ENCODE data around the gene SMYD3.
"Not testable (repeated sequence)": the region's sequence is repeated elsewhere in the genome, so short reads cannot be mapped to it uniquely, and the experiment has no call there.

SMYD3 gene

DNA sequence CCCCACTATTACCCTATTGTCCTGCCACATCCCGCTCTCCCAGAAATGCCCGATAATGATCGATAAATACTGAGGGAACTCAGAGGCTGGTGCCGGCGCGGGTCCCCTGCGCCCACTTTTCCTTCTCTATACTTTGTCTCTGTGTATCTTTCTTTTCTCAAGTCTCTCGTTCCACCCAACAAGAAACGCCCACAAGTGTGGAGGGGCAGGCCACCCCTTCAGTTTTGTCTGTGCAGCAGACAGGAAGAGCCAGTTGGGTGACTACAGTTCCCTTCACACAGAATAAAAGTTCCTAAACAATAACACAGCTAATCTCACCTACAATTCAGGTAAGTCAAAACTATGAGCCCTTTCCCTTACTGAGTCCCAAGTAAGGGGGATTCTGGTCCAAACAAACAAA lies 423.7 kb downstream of the SMYD3 start:
- DNase-seq, result no peak

- DNase-seq, result no peak
These were observed 425.0 kb downstream of the SMYD3 start for GRCh38 chr1:246081856-246082668.

DNA sequence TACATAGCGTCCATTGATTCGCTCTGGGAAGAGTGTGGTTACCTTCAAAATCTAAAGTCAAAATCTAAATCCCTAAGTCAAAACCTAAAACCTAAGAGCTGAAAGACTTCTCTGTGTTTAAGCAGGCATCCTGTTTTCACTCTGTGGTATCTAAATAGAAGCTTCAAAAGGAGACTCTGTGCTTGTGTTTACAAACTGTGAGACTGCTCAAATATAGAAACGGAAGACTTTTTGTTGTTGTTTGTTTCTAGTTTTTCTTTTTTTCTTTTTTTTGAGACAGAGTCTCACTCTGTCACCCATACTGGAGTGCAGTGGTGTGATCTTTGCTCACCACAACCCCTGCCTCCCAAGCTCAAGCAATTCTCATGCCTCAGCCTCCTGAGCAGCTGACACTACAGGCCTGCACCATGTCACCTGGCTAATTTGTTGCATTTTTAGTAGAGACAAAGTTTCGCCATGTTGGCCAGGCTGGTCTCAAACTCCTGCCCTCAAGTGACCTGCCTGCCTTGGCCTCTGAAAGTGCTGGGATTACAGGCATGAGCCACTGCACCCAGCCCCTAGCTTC lies 425.9 kb downstream of the SMYD3 start:
- DNase-seq, result no peak

DNA sequence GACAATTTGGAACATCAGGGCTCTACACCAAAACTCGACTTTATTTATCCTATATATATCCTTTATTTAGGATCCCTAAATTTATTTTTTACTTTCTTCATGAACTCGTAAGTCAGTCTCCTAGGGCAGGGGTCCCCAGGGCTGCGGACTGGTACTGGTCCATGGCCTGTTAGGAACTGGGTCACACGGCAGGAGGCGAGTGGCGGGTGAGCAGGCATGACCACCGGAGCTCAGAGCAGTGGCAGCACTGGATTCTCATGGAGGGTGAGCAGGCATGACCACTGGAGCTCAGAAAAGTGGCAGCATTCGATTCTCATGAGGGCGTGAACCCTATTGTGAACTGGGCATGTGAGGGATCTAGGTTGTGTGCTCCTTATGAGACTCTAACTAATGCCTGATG lies 427.0 kb downstream of the SMYD3 start:
- no peak for DNase-seq

DNA sequence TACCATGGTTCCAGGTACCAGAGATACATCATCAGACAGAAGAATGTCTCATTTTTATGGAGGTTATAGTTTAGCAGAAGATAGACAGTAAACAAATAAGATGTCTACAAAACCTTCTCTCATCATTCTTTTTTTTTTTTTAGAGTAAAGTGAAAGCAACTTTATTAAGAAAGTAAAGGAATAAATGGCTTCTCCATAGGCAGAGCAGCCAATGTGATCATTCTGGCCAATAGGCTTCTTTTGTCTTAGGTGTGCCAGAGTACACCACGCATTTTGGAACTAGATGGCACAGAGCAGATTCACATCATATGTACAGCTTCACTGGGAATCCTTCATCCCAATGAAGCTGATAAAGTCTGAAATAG lies 428.2 kb downstream of the SMYD3 start:
- DNase-seq, result no peak

DNA sequence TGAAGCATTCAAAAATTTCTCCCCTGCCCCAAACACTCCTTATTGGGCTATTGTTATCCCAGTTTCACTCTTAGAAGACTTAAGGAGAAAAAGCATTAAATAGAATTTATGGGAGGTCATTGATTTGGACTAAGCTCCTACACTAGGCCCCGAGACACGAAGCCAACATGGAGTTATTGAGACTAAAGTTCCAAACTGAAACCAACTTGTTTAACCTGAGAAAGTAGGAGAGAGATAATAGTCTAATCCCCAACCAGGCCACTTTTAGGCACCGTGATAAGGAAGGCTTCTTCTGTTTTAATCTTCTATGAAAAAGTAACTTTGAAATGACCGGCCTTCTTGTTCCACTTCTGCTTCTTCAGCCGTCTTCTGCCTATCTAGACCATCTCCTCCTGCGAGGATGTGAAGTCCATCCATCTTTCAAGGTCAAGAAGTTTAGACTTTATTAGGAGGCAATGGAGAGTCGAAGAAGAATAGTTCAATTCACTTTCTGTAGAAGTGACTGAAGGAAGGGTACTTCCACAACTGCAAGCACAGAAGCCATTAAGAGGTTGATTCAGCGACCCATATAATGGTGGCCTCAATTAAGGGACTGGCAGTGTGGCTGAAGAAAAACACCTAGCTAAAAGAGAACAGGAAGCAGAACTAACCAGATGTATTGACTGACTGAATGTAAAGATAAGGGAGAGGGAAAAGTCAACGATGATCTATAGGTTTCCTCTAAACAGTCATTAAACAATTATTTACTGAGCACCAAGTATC lies 428.8 kb downstream of the SMYD3 start:
- DNase-seq, result no peak

DNA sequence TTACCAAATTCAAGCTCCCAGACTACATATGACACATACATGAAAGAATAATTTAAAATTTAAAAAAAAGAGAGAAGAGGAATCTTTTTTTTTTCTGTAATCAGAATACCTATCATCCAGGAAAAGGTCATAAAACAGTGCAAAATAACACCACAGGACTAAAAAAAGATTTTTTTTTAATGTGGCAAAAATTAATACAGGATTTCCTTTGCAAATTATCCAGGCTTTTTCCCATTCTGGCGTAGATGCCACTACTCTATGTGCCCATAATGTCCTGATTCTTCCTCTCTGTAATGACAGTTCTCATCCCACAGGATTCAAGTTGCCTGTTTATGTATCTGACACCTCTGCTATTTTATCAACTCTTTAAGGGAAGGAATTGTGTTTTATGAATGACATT lies 429.6 kb downstream of the SMYD3 start:
- no peak for DNase-seq

DNA sequence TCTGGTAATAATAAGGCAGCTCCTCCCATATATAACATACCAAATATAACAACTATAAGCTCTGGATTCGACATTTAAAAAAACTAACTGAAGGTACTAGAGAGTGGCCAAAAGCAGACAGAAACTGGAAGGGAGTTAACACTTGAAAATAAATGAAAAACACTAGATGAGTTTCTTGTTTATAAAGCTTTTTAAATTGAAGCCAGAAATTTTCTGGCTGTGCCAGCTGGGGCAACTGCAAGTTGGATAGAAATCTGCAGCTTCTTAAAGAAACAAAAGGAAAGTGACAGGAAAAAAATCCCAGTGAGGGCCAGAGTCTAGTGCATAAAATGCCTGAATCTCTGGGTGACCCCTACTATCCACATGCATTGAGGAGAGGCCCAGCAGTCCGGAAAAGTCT lies 432.7 kb downstream of the SMYD3 start:
- DNase-seq, result no peak

GRCh38 chr1:246072456-246072955 lies 434.6 kb downstream of the SMYD3 start:
- no peak for DNase-seq

GRCh38 chr1:246071981-246072380 lies 435.1 kb downstream of the SMYD3 start:
- DNase-seq, result not testable (repeated sequence)

DNA sequence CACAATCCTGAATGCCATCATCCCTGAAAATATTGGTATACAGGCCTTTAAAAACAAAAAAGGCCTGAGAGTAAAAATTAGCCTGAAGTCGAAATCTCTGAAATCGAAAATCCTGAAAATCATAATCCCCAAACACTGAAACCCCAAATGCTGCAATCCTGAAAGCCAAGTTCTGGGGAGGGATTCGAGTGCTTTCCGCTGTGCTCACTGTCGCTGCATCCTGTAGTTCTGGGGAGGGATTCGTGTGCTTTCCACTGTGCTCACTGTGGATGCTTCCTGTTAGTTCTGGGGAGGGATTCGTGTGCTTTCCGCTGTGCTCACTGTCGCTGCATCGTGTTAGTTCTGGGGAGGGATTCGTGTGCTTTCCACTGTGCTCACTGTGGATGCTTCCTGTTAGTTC lies 435.5 kb downstream of the SMYD3 start:
- not testable (repeated sequence) for DNase-seq

GRCh38 chr1:246069581-246069980 lies 437.5 kb downstream of the SMYD3 start:
- DNase-seq, result no peak

DNA sequence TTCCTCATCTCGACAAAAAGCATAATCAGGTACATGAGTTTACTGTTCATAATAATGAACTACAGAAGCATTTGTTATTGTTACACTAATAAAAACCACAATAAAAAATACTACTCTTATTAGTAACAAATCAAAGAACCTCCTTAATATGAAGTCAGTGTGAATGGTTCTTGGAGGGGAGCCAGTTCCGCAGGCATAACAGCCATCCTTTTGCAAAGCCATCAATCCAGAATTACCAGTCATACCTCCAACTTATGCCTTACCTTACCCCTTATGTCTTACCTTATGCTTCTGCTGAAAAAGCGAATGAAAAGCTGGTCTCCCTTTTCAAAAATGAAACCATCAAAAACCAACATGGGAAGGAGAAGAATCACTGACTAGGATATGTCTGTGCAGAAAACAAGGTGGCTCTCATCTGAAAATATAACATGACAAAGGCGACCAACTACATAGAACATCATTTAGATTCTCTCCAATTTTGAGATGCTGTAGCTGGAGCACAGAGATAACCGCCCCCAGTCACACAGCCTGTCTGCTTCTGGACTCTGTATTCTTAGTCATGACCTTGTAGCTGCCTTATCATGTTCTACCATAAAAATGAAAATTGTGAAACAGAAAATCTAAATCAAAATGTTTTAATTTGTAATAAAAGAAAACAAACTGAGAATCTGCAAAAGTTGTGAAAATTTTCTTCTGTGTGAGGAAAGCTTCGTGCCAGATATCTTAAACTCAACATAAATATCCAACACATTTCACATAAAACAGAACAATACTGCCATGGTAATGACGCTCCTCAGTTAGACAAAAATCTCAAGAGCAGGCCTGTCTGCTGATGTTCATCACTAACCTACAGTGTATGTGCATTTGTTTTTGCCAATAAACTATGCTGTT lies 438.2 kb downstream of the SMYD3 start:
- no peak for DNase-seq

- no peak for DNase-seq
These were observed 438.9 kb downstream of the SMYD3 start for GRCh38 chr1:246068217-246068512.

- DNase-seq, result peak; percentile 52
These were observed 439.5 kb downstream of the SMYD3 start for GRCh38 chr1:246067432-246068216.

DNA sequence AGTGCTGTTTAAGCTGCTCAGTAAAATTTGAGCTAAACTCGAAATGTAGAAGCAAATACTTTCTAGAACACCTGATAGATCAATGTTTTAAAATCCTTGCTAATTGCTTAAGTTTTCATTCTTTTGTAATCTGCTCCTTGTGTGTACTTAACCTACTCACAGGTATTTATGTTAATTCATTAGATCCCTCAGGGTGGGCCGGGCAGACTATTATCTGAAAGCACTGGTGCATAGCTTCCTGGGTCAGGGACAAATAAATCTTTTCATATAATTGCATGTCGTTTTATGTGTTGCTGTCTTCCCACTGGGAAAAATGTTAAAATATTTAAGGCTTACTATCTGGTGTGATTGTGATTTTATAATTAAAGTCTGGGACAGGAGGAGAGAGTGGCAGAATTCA lies 440.5 kb downstream of the SMYD3 start:
- DNase-seq, result no peak

DNA sequence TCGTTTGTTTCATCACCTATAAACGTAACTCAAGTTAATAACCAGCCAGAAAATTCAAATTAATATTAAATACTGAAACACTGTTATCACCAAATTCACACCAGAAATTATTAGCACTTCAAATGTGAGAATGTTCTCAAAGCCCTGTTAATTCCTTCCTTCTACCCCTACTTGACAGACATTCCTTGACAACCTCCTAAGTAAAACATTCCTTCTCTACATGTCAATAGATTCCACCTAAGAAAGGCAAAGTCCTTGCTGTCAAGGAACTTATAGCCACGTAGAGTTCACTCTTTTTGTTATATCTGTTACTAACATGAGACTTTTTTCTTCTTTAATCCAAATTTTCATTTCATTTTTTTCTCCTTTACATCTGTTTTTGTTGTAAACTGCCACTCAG lies 441.5 kb downstream of the SMYD3 start:
- no peak for DNase-seq

DNA sequence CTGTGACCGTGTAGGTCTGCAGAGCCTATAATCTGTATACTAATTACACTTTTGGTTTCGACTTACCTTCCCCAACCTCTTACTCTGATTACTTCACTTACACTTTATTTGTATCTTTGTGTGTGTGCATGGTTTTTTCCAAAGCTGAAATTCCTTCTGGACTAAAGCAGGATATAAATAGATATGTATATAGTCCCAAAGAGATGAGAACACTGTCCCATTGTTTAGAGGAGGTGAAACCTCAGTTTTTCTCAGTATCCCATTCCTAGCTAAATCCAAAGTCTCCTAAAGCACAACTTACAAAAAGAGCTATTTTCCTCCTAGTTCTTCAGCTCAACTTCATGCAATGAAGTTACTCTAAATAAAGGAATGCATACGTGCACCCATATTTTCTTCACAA lies 442.2 kb downstream of the SMYD3 start:
- no peak for DNase-seq

DNA sequence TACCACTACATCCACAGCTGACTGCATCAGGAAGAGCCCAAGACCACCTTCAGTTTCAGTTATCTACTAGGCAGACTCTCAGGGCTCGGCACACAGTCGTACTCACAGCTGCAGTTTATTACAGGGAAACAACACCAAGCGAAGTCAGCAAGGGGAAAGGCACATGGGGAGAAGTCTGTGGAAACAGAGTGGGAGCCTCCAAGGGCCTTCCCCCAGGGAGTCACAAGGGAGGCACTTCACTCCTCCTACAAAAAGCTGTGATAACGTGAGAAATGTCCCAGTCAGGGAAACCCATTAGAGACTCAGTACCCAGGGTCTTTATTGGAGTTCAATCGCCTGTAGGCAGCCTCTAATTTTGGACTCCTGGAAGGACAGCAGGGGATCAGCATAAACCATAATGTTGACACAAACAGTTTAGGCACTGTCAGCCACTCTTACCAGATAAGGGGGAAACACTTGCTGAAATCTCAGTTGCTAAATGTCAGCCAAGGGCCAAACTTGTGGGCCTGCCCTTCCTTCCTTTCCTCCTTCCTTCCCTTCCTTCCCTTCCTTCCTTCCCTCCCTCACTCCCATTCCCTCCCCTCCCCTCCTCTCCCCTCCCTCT lies 444.0 kb downstream of the SMYD3 start:
- no peak for DNase-seq

GRCh38 chr1:246058466-246058865 lies 448.6 kb downstream of the SMYD3 start:
- no peak for DNase-seq

GRCh38 chr1:246052603-246053002 lies 454.5 kb downstream of the SMYD3 start:
- no peak for DNase-seq

Measured in femur (tissue), 1 donor.